Left ventricle myocardium inferior (tissue), 1 donor: ENCODE measurements around the gene PTPRN2. TPM values are rescaled to one million over a fixed set of nuclear protein-coding genes. Genes with fewer than 3 reads are reported as not detected.

Source experiments
- DNase-seq: peaks from one replicate; pipeline ENCODE4 v3.0.0-alpha.2; 2020
- H3K27ac ChIP-seq: fragments of 200-600 bp; replicated peaks from 2 replicates; pipeline ENCODE4 v1.8.0; 2021
- H3K27me3 ChIP-seq: fragments of 200-600 bp; 2 replicates; pipeline ENCODE4 v1.8.0; 2021; ENCODE audit warnings: low read depth
- H3K36me3 ChIP-seq: fragments of 200-600 bp; 2 replicates; pipeline ENCODE4 v1.8.0; 2021
- H3K4me1 ChIP-seq: fragments of 200-600 bp; 2 replicates; pipeline ENCODE4 v1.8.0; 2021
- H3K4me3 ChIP-seq: fragments of 200-600 bp; 2 replicates; pipeline ENCODE4 v1.8.0; 2021; ENCODE audit warnings: mild to moderate bottlenecking, moderate library complexity
- H3K9me3 ChIP-seq: fragments of 200-600 bp; replicated peaks from 2 replicates; pipeline ENCODE4 v1.8.0; 2021
- intact Hi-C: fragments of 100-400 bp; cut with micrococcal nuclease; formaldehyde crosslinking; loops from one replicate; pipeline ENCODE4 v1.11.0; 2022
- total RNA-seq: library from RNA; stranded (reverse); fragmentation: NEBNext Ultra II Directional; extraction: Animal tissue kit (Norgen Biotek cat#: 25700); gene quantifications from one replicate; pipeline ENCODE4 v1.2.1, GENCODE V29; 2021
- TF ChIP-seq, protein P1 (sequence below): fragments of 200-600 bp; IDR thresholded peaks from 2 replicates; pipeline ENCODE4 v1.8.0; 2021; ENCODE audit warnings: antibody characterized with exemption, mild to moderate bottlenecking, borderline replicate concordance
- donor health status: DM: no; HTN: yes; CAD: no; lungs with severe emphysema.

PTPRN2 gene
- total RNA-seq, 1 donor from 2014 or later, result 1.3 TPM

GRCh38 chr7:158279539-158280447, 307.8 kb downstream of the PTPRN2 start:
- Histone ChIP-seq H3K36me3 (no peaks in the 10 kb centered on the region), H3K27me3 (peaks cover 26% of the 10 kb centered on the region), H3K4me1 (no peaks in the 10 kb centered on the region), H3K4me3 (no peak overlapping the region), H3K27ac (no peak overlapping the region), H3K9me3 (no peaks in the 10 kb centered on the region)
- no peak for DNase-seq
- TF ChIP-seq, protein P1, sequence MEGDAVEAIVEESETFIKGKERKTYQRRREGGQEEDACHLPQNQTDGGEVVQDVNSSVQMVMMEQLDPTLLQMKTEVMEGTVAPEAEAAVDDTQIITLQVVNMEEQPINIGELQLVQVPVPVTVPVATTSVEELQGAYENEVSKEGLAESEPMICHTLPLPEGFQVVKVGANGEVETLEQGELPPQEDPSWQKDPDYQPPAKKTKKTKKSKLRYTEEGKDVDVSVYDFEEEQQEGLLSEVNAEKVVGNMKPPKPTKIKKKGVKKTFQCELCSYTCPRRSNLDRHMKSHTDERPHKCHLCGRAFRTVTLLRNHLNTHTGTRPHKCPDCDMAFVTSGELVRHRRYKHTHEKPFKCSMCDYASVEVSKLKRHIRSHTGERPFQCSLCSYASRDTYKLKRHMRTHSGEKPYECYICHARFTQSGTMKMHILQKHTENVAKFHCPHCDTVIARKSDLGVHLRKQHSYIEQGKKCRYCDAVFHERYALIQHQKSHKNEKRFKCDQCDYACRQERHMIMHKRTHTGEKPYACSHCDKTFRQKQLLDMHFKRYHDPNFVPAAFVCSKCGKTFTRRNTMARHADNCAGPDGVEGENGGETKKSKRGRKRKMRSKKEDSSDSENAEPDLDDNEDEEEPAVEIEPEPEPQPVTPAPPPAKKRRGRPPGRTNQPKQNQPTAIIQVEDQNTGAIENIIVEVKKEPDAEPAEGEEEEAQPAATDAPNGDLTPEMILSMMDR, result no peak
- intact Hi-C loops, result no loop called here

DNA sequence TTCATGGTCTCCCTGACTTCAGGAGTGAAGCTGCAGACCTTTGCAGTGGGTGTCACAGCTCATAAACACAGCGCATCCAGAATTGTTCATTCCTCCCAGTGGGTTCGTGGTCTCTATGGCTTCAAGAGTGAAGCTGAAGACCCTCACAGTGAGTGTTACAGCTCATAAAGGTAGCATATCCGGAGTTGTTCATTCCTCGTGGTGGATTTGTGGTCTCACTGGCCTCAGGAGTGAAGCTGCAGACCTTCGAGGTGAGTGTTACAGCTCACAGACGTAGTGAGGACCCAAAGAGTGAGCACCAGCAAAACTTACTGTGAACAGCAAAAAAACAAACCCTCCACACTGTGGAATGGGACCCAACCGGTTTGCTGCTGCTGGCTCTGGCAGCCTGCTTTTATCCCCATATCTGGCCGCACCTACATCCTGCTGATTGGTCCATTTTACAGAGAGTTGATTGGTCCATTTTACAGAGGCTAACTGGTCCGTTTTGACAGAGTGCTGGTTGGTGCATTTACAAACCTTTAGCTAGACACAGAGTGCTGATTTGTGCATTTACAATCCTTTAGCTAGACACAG, 308.8 kb downstream of the PTPRN2 start:
- no peak for DNase-seq
- H3K4me1 ChIP-seq, result no peaks in the 10 kb centered on the region
- H3K27me3 ChIP-seq, result peaks cover 27% of the 10 kb centered on the region
- no peaks in the 10 kb centered on the region for H3K36me3 ChIP-seq
- H3K27ac ChIP-seq, result no peak overlapping the region
- TF ChIP-seq, protein P1, result no peak
- no peaks in the 10 kb centered on the region for H3K9me3 ChIP-seq
- H3K4me3 ChIP-seq, result no peak overlapping the region
- intact Hi-C loops, result no loop called here

GRCh38 chr7:158277219-158278141, 310.1 kb downstream of the PTPRN2 start:
- no peaks in the 10 kb centered on the region for H3K36me3 ChIP-seq
- TF ChIP-seq, protein P1, result no peak
- no peak overlapping the region for H3K27ac ChIP-seq
- H3K27me3 ChIP-seq, result peaks cover 22% of the 10 kb centered on the region
- H3K4me3 ChIP-seq, result no peak overlapping the region
- DNase-seq, result no peak
- intact Hi-C loops, result no loop called here
- H3K9me3 ChIP-seq, result no peaks in the 10 kb centered on the region
- no peaks in the 10 kb centered on the region for H3K4me1 ChIP-seq

DNA sequence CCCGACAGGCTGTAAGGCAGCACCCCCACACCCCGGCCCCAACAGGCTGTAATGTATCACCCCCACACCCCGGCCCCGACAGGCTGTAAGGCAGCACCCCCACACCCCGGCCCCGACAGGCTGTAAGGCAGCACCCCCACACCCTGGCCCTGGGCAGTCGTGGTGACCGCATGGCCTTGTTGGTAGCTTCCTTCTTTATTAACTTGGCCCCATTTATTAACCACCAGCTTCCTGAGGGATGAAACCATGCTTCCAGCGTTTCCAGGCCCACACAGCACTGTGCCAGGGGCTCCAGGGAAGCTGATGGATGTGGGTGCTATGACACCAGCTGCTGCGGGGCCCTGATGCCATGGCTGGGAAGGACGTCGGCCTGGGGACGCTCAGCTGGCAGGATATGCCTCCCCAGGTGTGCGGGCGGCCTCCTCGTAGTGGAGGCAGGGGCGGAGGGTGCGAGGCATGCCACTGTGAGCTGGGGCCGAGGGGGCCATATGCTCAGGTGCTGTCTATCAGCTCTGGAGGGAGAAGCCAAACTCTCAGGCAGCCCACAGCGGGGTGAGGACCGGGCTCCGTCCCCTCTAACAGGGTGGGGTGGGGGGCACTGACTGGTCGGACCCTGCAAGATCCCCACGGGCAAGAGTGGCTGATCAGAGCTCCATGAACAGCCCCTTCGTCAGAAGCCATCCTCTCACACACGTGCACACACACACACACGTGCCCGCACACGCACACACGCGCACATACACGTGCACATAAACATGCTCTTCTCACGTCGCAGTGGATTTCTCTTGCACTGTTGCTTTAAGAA, 311.0 kb downstream of the PTPRN2 start:
- H3K4me3 ChIP-seq, result no peak overlapping the region
- no peak for DNase-seq
- H3K36me3 ChIP-seq, result no peaks in the 10 kb centered on the region
- H3K27ac ChIP-seq, result no peak overlapping the region
- peaks cover 22% of the 10 kb centered on the region for H3K27me3 ChIP-seq
- no peaks in the 10 kb centered on the region for H3K9me3 ChIP-seq
- intact Hi-C loops, result no loop called here
- H3K4me1 ChIP-seq, result no peaks in the 10 kb centered on the region
- TF ChIP-seq, protein P1, result no peak
